Fibroblast of villous mesenchyme (primary cell): Measurements from ENCODE around the gene SYT17. TPM values are rescaled to one million over a fixed set of nuclear protein-coding genes. Genes with fewer than 3 reads are reported as not detected.
A peak's percentile ranks its signal among the peaks of the same experiment; 100 is the strongest.

Experiments used
- DNase-seq: peaks from one replicate; pipeline ENCODE4 v3.0.0-alpha.2; 2010; ENCODE audit warnings: low read depth
- H3K4me3 ChIP-seq: 2 replicates; pipeline ENCODE4 v1.5.1; 2011; ENCODE audit warnings: low read depth, mild to moderate bottlenecking, low read length
- total RNA-seq: library from RNA; depleted of rRNA; stranded (reverse); fragments of >200 nt; gene quantifications from 2 replicates; pipeline ENCODE4 v1.2.3, GENCODE V29; 2012
- TF ChIP-seq, protein P1 (sequence below): IDR thresholded peaks from 2 replicates; pipeline ENCODE4 v1.5.1; 2012; ENCODE audit warnings: low read depth, mild to moderate bottlenecking, low read length; ENCODE audit not compliant: insufficient read depth

SYT17 gene
- total RNA-seq, 1 donor = under 0.01 TPM

DNA sequence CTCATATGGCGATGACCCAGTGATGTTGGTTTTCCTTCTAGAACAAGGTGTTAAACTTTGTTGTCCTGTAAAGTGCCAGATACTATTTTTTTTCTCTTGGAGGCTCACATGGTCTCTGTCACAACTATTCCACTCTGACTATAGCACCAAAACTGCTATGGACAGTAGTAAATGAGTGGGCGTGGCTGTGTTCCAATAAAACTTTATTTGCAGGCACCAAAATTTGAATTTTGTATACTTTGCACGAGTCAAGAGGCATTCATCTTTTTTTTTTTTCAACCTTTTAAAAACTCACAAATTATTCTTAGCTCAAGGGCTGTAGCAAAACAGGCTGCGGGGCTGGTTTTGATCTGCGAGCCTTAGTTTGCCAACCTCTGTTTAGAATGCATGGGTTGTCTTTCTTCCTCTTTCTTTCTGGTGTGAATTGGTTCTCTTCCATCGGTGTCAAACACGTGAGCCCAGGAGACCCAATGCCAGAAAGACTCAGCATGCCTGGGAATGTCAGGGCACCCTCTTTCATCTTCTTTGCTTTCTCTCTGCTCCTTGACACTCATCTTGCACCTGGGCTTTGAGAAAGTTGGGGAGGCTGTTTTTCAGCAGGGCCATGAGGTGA, 2.1 kb downstream of the SYT17 start:
- DNase-seq = no peak
- TF ChIP-seq, protein P1, sequence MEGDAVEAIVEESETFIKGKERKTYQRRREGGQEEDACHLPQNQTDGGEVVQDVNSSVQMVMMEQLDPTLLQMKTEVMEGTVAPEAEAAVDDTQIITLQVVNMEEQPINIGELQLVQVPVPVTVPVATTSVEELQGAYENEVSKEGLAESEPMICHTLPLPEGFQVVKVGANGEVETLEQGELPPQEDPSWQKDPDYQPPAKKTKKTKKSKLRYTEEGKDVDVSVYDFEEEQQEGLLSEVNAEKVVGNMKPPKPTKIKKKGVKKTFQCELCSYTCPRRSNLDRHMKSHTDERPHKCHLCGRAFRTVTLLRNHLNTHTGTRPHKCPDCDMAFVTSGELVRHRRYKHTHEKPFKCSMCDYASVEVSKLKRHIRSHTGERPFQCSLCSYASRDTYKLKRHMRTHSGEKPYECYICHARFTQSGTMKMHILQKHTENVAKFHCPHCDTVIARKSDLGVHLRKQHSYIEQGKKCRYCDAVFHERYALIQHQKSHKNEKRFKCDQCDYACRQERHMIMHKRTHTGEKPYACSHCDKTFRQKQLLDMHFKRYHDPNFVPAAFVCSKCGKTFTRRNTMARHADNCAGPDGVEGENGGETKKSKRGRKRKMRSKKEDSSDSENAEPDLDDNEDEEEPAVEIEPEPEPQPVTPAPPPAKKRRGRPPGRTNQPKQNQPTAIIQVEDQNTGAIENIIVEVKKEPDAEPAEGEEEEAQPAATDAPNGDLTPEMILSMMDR = no peak
- H3K4me3 ChIP-seq = no peak overlapping the region

DNA sequence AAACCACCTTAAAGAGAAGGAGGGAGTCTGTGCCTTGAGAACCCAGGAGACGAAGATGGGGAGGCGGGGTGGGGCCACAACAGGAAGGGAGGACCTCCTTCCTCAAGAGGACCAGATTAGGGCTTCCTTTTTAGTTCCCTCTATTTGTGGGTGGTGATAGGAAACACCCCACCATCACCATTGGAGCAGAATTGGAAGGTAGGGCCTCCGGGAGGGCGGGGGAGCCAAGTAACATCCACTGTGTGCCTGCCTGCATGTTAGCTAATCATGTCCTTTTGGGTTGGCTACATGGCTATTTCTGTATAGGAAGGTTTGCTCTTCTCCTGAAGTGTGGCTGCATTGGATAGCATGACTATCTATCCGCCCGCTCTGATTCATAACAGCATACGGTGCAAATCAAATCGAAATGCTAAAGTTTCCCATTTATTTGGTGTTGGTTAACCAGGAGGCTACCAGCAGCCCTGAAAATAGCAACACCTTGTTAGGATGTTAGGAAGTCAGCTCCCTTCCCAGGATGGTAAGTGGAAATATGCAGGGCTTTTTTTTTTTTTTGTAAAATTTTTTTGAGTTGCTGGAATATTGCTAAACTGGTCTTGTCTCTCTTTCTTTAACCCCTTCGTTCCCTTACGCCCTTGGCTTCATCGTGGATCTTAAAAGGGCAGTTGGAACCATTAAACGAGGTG, 4.2 kb downstream of the SYT17 start:
- DNase-seq = no peak
- no peak overlapping the region for H3K4me3 ChIP-seq
- TF ChIP-seq, protein P1 = no peak

DNA sequence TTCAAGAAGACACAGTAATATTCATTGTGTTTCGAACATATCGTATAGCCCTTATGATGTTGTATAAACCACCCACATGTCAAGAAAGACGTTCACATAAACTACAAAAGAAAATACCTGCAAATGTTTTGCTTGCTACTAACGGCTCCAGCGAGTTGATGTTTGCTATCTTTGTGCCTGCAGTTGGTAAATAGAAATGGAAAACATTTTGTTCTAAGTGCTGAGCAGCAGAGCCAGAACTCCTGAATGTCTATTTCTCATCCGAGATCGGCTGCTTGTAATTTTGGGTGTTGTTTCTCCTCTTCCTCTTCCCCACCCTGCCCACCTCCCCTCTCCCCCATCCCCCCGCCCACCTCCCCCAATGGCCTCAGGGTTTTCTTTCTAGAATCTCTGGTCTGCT, 5.0 kb downstream of the SYT17 start:
- no peak overlapping the region for H3K4me3 ChIP-seq
- TF ChIP-seq, protein P1 = no peak
- no peak for DNase-seq

DNA sequence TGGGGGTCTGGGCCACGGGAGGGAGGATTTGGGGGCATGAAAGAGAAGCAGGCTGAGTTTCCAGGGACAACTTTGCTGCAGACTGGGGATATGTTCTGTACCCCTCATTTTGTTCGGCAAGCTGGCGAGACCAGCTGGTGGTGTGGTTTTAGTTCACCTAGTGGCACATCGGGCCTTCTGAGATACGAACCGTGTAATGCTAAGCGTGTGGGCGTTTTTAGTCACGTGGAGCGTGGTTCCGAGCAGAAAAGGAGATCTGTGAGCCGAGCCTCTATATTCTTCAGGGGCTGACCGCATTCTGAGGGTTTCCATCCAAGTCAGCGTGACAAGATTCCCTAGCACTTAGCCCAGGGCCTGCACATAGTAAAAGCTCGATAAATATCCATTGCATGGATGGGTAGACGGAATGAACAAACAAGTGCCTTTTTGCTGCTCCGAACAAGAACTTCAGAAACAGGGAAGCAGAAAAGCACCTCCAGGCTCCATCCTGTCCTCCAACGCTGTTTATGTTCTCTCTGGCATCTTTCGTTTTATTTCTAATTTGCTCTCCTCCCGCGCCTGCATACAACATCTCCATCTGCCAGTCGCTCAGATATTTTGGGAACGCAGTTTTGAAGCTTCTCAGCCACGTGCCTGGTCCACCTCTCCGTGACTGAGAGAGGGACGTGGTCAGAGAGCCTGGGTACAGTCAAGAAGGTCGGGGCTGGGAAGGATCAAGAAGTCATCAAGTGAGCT, 5.8 kb downstream of the SYT17 start:
- DNase-seq = no peak
- no peak overlapping the region for H3K4me3 ChIP-seq
- TF ChIP-seq, protein P1 = no peak

DNA sequence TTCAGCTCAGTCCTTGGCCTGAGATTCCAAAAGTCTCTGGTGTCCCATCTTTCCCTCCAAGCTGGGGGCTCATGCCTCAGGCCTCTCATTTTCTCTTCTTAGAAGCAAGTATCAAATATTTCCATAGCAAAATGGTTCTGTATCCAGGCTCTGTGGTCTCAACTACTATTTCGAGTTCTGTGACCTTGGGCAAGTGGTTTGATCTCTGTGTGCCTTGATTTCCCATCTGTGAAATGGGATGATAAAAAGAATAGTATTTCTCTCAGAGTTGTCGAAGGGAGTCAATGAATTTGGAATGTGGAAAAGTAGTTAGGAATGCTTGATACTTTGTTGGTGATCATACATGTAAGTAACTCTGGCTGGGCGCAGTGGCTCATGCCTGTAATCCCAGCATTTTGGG, 6.4 kb downstream of the SYT17 start:
- TF ChIP-seq, protein P1 = no peak
- H3K4me3 ChIP-seq = no peak overlapping the region
- no peak for DNase-seq

DNA sequence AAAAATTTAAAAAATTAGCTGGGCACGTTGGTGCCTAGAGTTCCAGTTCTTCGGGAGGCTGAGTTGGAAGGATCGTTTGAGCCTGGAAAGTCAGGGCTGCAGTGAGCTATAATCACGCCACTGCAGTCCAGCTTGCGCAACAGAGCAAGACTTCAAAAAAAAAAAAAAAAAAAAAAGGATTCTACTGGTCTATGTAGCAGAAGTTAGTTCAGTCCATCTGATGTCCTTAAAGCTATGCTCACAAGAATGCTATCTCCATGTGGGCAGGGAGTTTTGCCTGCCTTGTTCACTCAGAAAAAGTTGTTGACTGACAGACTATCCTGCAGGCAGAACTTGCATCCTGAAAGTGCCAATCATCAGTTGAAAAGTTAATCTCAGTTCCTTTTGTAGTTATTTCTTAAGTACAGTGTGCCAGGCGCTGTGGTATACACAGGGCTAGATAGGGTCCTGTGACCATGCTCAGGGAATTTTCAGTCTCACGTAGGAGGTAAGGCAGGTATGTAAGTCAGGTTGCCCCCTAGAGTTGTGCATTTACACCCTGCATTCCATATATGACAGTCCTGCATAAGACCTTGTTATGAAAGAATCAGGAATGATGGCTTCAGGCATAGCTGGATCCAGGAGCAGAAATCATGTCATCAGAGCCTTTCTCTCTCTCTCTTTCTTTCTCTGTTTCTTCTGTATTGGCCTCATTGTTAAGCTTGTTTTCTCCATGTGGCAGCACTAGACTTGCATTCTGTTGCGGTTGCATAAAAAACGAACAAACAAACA, 7.6 kb downstream of the SYT17 start:
- H3K4me3 ChIP-seq = no peak overlapping the region
- peak; percentile 49 for DNase-seq
- TF ChIP-seq, protein P1 = no peak
